Thymus (tissue), 11 donors: ENCODE measurements around the gene ETV2. TPM values are rescaled to one million over a fixed set of nuclear protein-coding genes. Genes with fewer than 3 reads are reported as not detected.
"Not testable (repeated sequence)": the region's sequence is repeated elsewhere in the genome, so short reads cannot be mapped to it uniquely, and the experiment has no call there.

Experiments
- DNase-seq, 9 donors: peaks; one replicate each; pipeline ENCODE4 v3.0.0-alpha.2; 2013; ENCODE audit warnings: low spot score in 9 of 9, low read depth in 6 of 9, missing footprints in 1 of 9
- H3K27ac ChIP-seq, 2 donors: one replicate each; pipeline ENCODE4 v1.5.1; 2013; ENCODE audit warnings: control low read depth in 1 of 2, low read depth in 1 of 2, low read length in 1 of 2, mild to moderate bottlenecking in 1 of 2, moderate library complexity in 1 of 2
- H3K27me3 ChIP-seq, 2 donors: one replicate each; pipeline ENCODE4 v1.5.1; 2013; ENCODE audit warnings: low read length in 1 of 2; ENCODE audit not compliant: control insufficient read depth in 2 of 2, insufficient read depth in 1 of 2
- H3K36me3 ChIP-seq, 2 donors: one replicate each; pipeline ENCODE4 v1.5.1; 2013; ENCODE audit warnings: low read length in 1 of 2, mild to moderate bottlenecking in 1 of 2, moderate library complexity in 1 of 2; ENCODE audit not compliant: control insufficient read depth in 2 of 2, insufficient read depth in 2 of 2
- H3K4me1 ChIP-seq, 2 donors: one replicate each; pipeline ENCODE4 v1.5.1; 2013; ENCODE audit warnings: low read length in 2 of 2; ENCODE audit not compliant: control insufficient read depth in 2 of 2, insufficient read depth in 2 of 2
- H3K4me3 ChIP-seq, 2 donors: one replicate each; pipeline ENCODE4 v1.5.1; 2013; ENCODE audit warnings: low read length in 2 of 2, control low read depth in 1 of 2, mild to moderate bottlenecking in 1 of 2
- H3K9me3 ChIP-seq, 2 donors: one replicate each; pipeline ENCODE4 v1.5.1; 2013; ENCODE audit warnings: low read length in 1 of 2, mild to moderate bottlenecking in 1 of 2; ENCODE audit not compliant: control insufficient read depth in 2 of 2, insufficient read depth in 1 of 2
- WGBS: extraction: QIAGEN DNeasy Blood & Tissue Kit; methylation state at CpG from one replicate; pipeline ENCODE4 v1.1.7; 2013; 5-methylcytosine and 5-hydroxymethylcytosine counted together
- polyA plus RNA-seq: library from polyadenylated mRNA; stranded (reverse); fragments of 200-250 nt; gene quantifications from one replicate; pipeline ENCODE4 v1.2.3, GENCODE V29; 2013
- total RNA-seq: library from RNA; stranded (reverse); fragments of 120-200 nt; gene quantifications from one replicate; pipeline ENCODE4 v1.2.4, GENCODE V29; 2013
- donor health status: healthy.

The ETV2 gene
- total and polyA plus RNA-seq, 2 donors = 0.76 to 1.5 TPM

GRCh38 chr19:35691106-35691505 lies 49.6 kb downstream of the ETV2 start:
- 96% methylated on average over 37 of the region's 37 CpGs for WGBS
- not testable (repeated sequence) for H3K4me1 ChIP-seq, DNase-seq, H3K4me3 ChIP-seq, H3K27ac ChIP-seq, H3K36me3 ChIP-seq, H3K27me3 ChIP-seq, H3K9me3 ChIP-seq

DNA sequence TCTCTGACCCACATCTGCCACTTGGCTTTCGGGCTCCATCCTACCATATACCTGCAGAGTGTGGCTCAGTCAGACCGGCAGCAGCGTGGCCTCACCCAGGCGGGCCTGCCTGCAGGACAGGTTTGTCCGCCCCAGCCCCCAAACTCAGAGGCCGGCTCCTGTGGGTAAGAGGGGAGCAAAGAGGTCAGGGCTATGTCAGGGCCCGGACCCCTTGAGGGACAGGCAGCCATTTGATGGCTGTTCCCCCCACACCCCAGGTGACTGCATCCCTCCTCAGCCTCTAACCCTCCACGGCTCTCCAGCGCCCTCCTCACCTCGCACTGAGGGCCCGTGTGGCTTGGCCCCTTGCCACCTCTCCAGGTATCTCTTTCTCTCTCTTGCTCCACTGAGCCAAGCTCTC lies 50.5 kb downstream of the ETV2 start:
- peaks cover 0 to 2% of the 10 kb centered on the region in 2 donors for H3K27me3 ChIP-seq
- no peaks in the 10 kb centered on the region for H3K9me3 ChIP-seq
- no peak overlapping the region for H3K27ac ChIP-seq
- no peak overlapping the region for H3K4me3 ChIP-seq
- no peaks in the 10 kb centered on the region for H3K4me1 ChIP-seq
- no peaks in the 10 kb centered on the region for H3K36me3 ChIP-seq
- WGBS = 91% methylated on average over 11 of the region's 11 CpGs
- DNase-seq = no peak

DNA sequence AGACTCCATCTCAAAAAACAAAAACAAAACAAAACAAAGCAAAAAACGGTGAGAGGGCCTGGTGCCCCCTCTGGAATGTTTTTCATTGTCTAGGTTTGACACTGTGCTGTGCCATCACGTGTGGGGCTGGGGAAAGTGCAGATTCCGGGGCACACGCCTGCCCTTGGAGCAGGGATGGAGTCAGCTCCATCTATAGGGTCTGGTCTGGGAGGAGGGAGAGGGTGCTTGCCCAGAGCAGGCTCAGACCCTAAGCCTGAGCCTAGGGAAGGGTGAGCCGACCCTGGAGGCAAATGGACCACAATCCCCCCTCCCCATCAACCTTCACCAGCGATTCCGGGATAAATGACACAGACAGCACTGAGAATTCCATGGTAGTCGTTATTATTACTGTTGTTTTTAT lies 51.9 kb downstream of the ETV2 start:
- WGBS = 21% methylated on average over 8 of the region's 8 CpGs
- H3K9me3 ChIP-seq = no peaks in the 10 kb centered on the region

GRCh38 chr19:35693835-35694599 lies 52.5 kb downstream of the ETV2 start:
- Histone ChIP-seq H3K9me3 (no peaks in the 10 kb centered on the region), H3K4me3 (no peak overlapping the region), H3K4me1 (no peaks in the 10 kb centered on the region), H3K27ac (no peak overlapping the region), H3K36me3 (no peaks in the 10 kb centered on the region), H3K27me3 (peaks cover 0 to 4% of the 10 kb centered on the region in 2 donors)
- peak; percentile 65 to 90 (median 81) for DNase-seq
- 43% methylated on average over 8 of the region's 8 CpGs for WGBS

More for the DNA sequence above, 51.9 kb downstream of the ETV2 start:
- no peak overlapping the region for H3K27ac ChIP-seq
- no peak overlapping the region for H3K4me3 ChIP-seq
- no peaks in the 10 kb centered on the region for H3K4me1 ChIP-seq
- no peak for DNase-seq
- H3K27me3 ChIP-seq = peaks cover 0 to 2% of the 10 kb centered on the region in 2 donors
- no peaks in the 10 kb centered on the region for H3K36me3 ChIP-seq

Other genes starting within 250 kb of the ETV2 start
- 0.47 TPM for gene FFAR2, start 193.5 kb upstream of the ETV2 start, total RNA-seq
- gene FFAR2, start 193.5 kb upstream of the ETV2 start, polyA plus RNA-seq = 1.1 TPM
- 7.9 TPM for gene KRTDAP, start 151.3 kb upstream of the ETV2 start, total RNA-seq
- gene KRTDAP, start 151.3 kb upstream of the ETV2 start, polyA plus RNA-seq = 523 TPM
- gene DMKN, start 128.1 kb upstream of the ETV2 start, total RNA-seq = 23.2 TPM
- gene DMKN, start 128.1 kb upstream of the ETV2 start, polyA plus RNA-seq = 175 TPM
- 1.5 TPM for gene SBSN, start 113.4 kb upstream of the ETV2 start, total RNA-seq
- gene SBSN, start 113.4 kb upstream of the ETV2 start, polyA plus RNA-seq = 56.1 TPM
- gene GAPDHS, start 108.3 kb upstream of the ETV2 start, total RNA-seq = 0.19 TPM
- 0.16 TPM for gene GAPDHS, start 108.3 kb upstream of the ETV2 start, polyA plus RNA-seq
- gene TMEM147, start 96.1 kb upstream of the ETV2 start, total RNA-seq = 45.0 TPM
- 61.1 TPM for gene TMEM147, start 96.1 kb upstream of the ETV2 start, polyA plus RNA-seq
- 0.42 TPM for gene ATP4A, start 78.1 kb upstream of the ETV2 start, total RNA-seq
- gene ATP4A, start 78.1 kb upstream of the ETV2 start, polyA plus RNA-seq = 1.1 TPM
- gene PMIS2, start 55.6 kb upstream of the ETV2 start, total RNA-seq = not detected
- not detected for gene PMIS2, start 55.6 kb upstream of the ETV2 start, polyA plus RNA-seq
- 11.8 TPM for gene HAUS5, start 29.0 kb upstream of the ETV2 start, total RNA-seq
- 22.8 TPM for gene HAUS5, start 29.0 kb upstream of the ETV2 start, polyA plus RNA-seq
- gene RBM42, start 12.7 kb upstream of the ETV2 start, total RNA-seq = 51.8 TPM
- 57.1 TPM for gene RBM42, start 12.7 kb upstream of the ETV2 start, polyA plus RNA-seq
- gene COX6B1, start 6.6 kb downstream of the ETV2 start, total RNA-seq = 636 TPM
- 656 TPM for gene COX6B1, start 6.6 kb downstream of the ETV2 start, polyA plus RNA-seq
- not detected for gene UPK1A, start 24.8 kb downstream of the ETV2 start, total RNA-seq
- gene UPK1A, start 24.8 kb downstream of the ETV2 start, polyA plus RNA-seq = 0.94 TPM
- gene ZBTB32, start 62.8 kb downstream of the ETV2 start, total RNA-seq = 0.09 TPM
- 2.0 TPM for gene ZBTB32, start 62.8 kb downstream of the ETV2 start, polyA plus RNA-seq
- 5.2 TPM for gene KMT2B, start 76.3 kb downstream of the ETV2 start, total RNA-seq
- gene KMT2B, start 76.3 kb downstream of the ETV2 start, polyA plus RNA-seq = 39.0 TPM
- gene IGFLR1, start 100.7 kb downstream of the ETV2 start, total RNA-seq = 12.2 TPM
- 67.8 TPM for gene IGFLR1, start 100.7 kb downstream of the ETV2 start, polyA plus RNA-seq
- gene U2AF1L4, start 103.7 kb downstream of the ETV2 start, total RNA-seq = 19.8 TPM
- 45.0 TPM for gene U2AF1L4, start 103.7 kb downstream of the ETV2 start, polyA plus RNA-seq
- 65.1 TPM for gene PSENEN, start 103.9 kb downstream of the ETV2 start, total RNA-seq
- 104 TPM for gene PSENEN, start 103.9 kb downstream of the ETV2 start, polyA plus RNA-seq
- 7.6 TPM for gene LIN37, start 106.8 kb downstream of the ETV2 start, total RNA-seq
- 24.2 TPM for gene LIN37, start 106.8 kb downstream of the ETV2 start, polyA plus RNA-seq
- 0.28 TPM for gene HSPB6, start 115.3 kb downstream of the ETV2 start, total RNA-seq
- 18.9 TPM for gene HSPB6, start 115.3 kb downstream of the ETV2 start, polyA plus RNA-seq
- gene PROSER3, start 116.4 kb downstream of the ETV2 start, total RNA-seq = 2.0 TPM
- 10.0 TPM for gene PROSER3, start 116.4 kb downstream of the ETV2 start, polyA plus RNA-seq
- 1.5 TPM for gene ARHGAP33, start 133.8 kb downstream of the ETV2 start, total RNA-seq
- gene ARHGAP33, start 133.8 kb downstream of the ETV2 start, polyA plus RNA-seq = 18.6 TPM
- gene PRODH2, start 171.1 kb downstream of the ETV2 start, total RNA-seq = 0.19 TPM
- 0.23 TPM for gene PRODH2, start 171.1 kb downstream of the ETV2 start, polyA plus RNA-seq
- gene NPHS1, start 210.8 kb downstream of the ETV2 start, total RNA-seq = 2.4 TPM
- 0.34 TPM for gene NPHS1, start 210.8 kb downstream of the ETV2 start, polyA plus RNA-seq
- gene KIRREL2, start 215.2 kb downstream of the ETV2 start, total RNA-seq = 2.2 TPM
- 0.75 TPM for gene KIRREL2, start 215.2 kb downstream of the ETV2 start, polyA plus RNA-seq
- gene APLP1, start 226.8 kb downstream of the ETV2 start, total RNA-seq = 2.5 TPM
- gene APLP1, start 226.8 kb downstream of the ETV2 start, polyA plus RNA-seq = 3.3 TPM